SU-DHL-6 (cell line): Measurements from ENCODE around the gene EDIL3.

Experiments
- EZH2phosphoT487 ChIP-seq: fragments of 200-600 bp; sonication (generic), shearing (Covaris generic); conservative IDR thresholded peaks from 2 replicates; pipeline ENCODE4 v1.6.1; 2018; ENCODE audit warnings: mild to moderate bottlenecking, antibody characterized with exemption, low read length, moderate library complexity, mixed read lengths
- TF ChIP-seq, protein P1 (sequence below): fragments of 200-600 bp; sonication (generic); IDR thresholded peaks from one replicate; pipeline ENCODE4 v1.5.1; 2017; ENCODE audit warnings: antibody characterized with exemption, mild to moderate bottlenecking, low read length, moderate library complexity; ENCODE audit not compliant: insufficient read depth, poor library complexity, severe bottlenecking

DNA sequence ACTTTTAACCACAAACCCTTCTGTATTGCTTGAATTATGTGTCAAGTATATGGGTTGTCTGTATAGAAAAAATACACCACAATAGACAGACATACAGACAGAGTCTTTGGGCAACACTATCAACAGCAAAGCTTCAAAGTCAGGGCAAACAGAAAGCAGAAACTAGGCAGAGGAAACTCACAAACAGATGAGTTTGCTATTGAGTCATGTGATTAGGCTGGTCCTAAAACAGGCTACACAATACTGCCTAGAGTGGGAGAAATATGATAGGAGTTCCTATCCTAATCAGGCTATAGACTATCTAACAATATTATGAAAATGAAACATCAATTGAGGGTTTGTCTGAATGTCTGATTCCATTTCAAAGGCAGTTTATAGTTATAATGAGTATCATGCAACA lies 156.4 kb downstream of the EDIL3 start:
- TF ChIP-seq, protein P1, sequence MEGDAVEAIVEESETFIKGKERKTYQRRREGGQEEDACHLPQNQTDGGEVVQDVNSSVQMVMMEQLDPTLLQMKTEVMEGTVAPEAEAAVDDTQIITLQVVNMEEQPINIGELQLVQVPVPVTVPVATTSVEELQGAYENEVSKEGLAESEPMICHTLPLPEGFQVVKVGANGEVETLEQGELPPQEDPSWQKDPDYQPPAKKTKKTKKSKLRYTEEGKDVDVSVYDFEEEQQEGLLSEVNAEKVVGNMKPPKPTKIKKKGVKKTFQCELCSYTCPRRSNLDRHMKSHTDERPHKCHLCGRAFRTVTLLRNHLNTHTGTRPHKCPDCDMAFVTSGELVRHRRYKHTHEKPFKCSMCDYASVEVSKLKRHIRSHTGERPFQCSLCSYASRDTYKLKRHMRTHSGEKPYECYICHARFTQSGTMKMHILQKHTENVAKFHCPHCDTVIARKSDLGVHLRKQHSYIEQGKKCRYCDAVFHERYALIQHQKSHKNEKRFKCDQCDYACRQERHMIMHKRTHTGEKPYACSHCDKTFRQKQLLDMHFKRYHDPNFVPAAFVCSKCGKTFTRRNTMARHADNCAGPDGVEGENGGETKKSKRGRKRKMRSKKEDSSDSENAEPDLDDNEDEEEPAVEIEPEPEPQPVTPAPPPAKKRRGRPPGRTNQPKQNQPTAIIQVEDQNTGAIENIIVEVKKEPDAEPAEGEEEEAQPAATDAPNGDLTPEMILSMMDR, result no peak
- TF ChIP-seq EZH2phosphoT487, result no peak
